K562 (cell line): ENCODE data around the gene LY6G6D. TPM values are rescaled to one million over a fixed set of nuclear protein-coding genes. Genes with fewer than 3 reads are reported as not detected.

Source experiments
- ATF3 ChIP-seq, 2 experiments: fragments of 450-650 bp in 1 of 2; sonication (generic) in 1 of 2; formaldehyde crosslinking in 1 of 2; IDR thresholded peaks in 1 of 2; conservative IDR thresholded peaks in 1 of 2; 2 replicates each; pipeline versions ENCODE4 v1.6.1 to v1.8.1; 2016 to 2023; ENCODE audit warnings: mild to moderate bottlenecking in 2 of 2, moderate library complexity in 2 of 2, inconsistent platforms in 1 of 2, missing genetic modification reagents in 1 of 2
- E2F1 ChIP-seq: sonication (generic); formaldehyde crosslinking; IDR thresholded peaks from 2 replicates; pipeline ENCODE4 v1.8.1; 2023; ENCODE audit warnings: mild to moderate bottlenecking, missing genetic modification reagents, moderate library complexity
- E2F3 ChIP-seq: fragments of 250-450 bp; sonication (Bioruptor Pico); IDR thresholded peaks from 2 replicates; pipeline ENCODE4 v1.4.0; 2020; ENCODE audit warnings: mild to moderate bottlenecking
- FOXA1 ChIP-seq: fragments of 450-650 bp; IDR thresholded peaks from 2 replicates; pipeline ENCODE4 v1.6.1; 2016; ENCODE audit warnings: mild to moderate bottlenecking, borderline replicate concordance
- GABPA ChIP-seq: fragments of 200-800 bp; sonication (Bioruptor generic); conservative IDR thresholded peaks from 2 replicates; pipeline ENCODE4 v1.6.1; 2016; ENCODE audit warnings: low read depth, missing genetic modification characterization, missing compliant biosample characterization
- GABPB1 ChIP-seq: sonication (generic); formaldehyde crosslinking; IDR thresholded peaks from 2 replicates; pipeline ENCODE4 v1.8.0; 2022; ENCODE audit warnings: mild to moderate bottlenecking, missing genetic modification reagents
- GTF2B ChIP-seq: IDR thresholded peaks from 2 replicates; pipeline ENCODE4 v1.6.1; 2011; ENCODE audit not compliant: insufficient read length; ENCODE audit errors: extremely low read depth
- HMGN3 ChIP-seq: IDR thresholded peaks from 2 replicates; pipeline ENCODE4 v1.6.1; 2011; ENCODE audit warnings: borderline replicate concordance, low read depth, mild to moderate bottlenecking, mixed read lengths, low read length; ENCODE audit not compliant: insufficient read length; ENCODE audit errors: extremely low read depth
- HSF4 ChIP-seq: fragments of 250-450 bp; sonication (Bioruptor Pico); IDR thresholded peaks from 2 replicates; pipeline ENCODE4 v2.1.2; 2022; ENCODE audit warnings: mild to moderate bottlenecking, moderate library complexity, borderline replicate concordance
- L3MBTL2 ChIP-seq: fragments of 450-650 bp; IDR thresholded peaks from 2 replicates; pipeline ENCODE4 v1.6.1; 2016; ENCODE audit warnings: mild to moderate bottlenecking, moderate library complexity
- MYC ChIP-seq, 2 experiments: fragments of 250-450 bp in 1 of 2; sonication (Bioruptor Pico) in 1 of 2; IDR thresholded peaks; 2 replicates each; pipeline versions ENCODE4 v1.5.1 to v1.6.1; 2012 to 2021; ENCODE audit warnings: low read depth in 2 of 2, borderline replicate concordance in 1 of 2, improper control_type of control experiment in 1 of 2, low read length in 1 of 2, mild to moderate bottlenecking in 1 of 2, moderate library complexity in 1 of 2
- RB1 ChIP-seq: fragments of 450-650 bp; IDR thresholded peaks from 2 replicates; pipeline ENCODE4 v1.6.1; 2017; ENCODE audit warnings: low read depth, mild to moderate bottlenecking
- RBBP5 ChIP-seq: fragments of 200-600 bp; sonication (generic); IDR thresholded peaks from 2 replicates; pipeline ENCODE4 v1.6.1; 2012; ENCODE audit warnings: borderline replicate concordance, mild to moderate bottlenecking, low read length, control low read depth, inconsistent platforms; ENCODE audit not compliant: insufficient read depth, poor library complexity, severe bottlenecking
- SETDB1 ChIP-seq: IDR thresholded peaks from one replicate; pipeline ENCODE4 v1.6.1; 2012; ENCODE audit warnings: low read length, control low read depth, inconsistent platforms
- STAT5B ChIP-seq: fragments of 250-450 bp; sonication (Bioruptor Pico); IDR thresholded peaks from 2 replicates; pipeline ENCODE4 v1.8.0; 2021; ENCODE audit warnings: mild to moderate bottlenecking, inconsistent platforms
- WHSC1 ChIP-seq: IDR thresholded peaks from one replicate; pipeline ENCODE4 v1.6.1; 2012; ENCODE audit warnings: low read length, control low read depth, inconsistent platforms
- ZBTB26 ChIP-seq: fragments of 450-650 bp; formaldehyde crosslinking; IDR thresholded peaks from 2 replicates; pipeline ENCODE4 v1.4.0; 2022; ENCODE audit warnings: missing genetic modification characterization
- ZKSCAN8 ChIP-seq: fragments of 200-800 bp; sonication (Bioruptor generic); IDR thresholded peaks from 2 replicates; pipeline ENCODE4 v1.6.1; 2016; ENCODE audit warnings: missing genetic modification characterization, missing compliant biosample characterization
- ZNF23 ChIP-seq: fragments of 250-450 bp; sonication (Bioruptor Pico); IDR thresholded peaks from 2 replicates; pipeline ENCODE4 v1.4.0; 2020; ENCODE audit warnings: mild to moderate bottlenecking
- ZNF24 ChIP-seq: fragments of 450-650 bp; IDR thresholded peaks from 2 replicates; pipeline ENCODE4 v1.6.1; 2016
- ZNF431 ChIP-seq: sonication (generic); formaldehyde crosslinking; IDR thresholded peaks from 2 replicates; pipeline ENCODE4 v1.8.0; 2022; ENCODE audit warnings: mild to moderate bottlenecking, missing genetic modification reagents
- ZNF444 ChIP-seq: fragments of 250-450 bp; sonication (Bioruptor Pico); IDR thresholded peaks from 2 replicates; pipeline ENCODE4 v1.4.0; 2020; ENCODE audit warnings: mild to moderate bottlenecking, moderate library complexity
- ZNF830 ChIP-seq: fragments of 250-450 bp; sonication (Bioruptor Pico); IDR thresholded peaks from 2 replicates; pipeline ENCODE4 v1.5.0; 2021; ENCODE audit warnings: mild to moderate bottlenecking
- ZSCAN32 ChIP-seq: fragments of 450-650 bp; formaldehyde crosslinking; IDR thresholded peaks from 2 replicates; pipeline ENCODE4 v1.4.0; 2020; ENCODE audit warnings: mild to moderate bottlenecking, moderate library complexity
- polyA plus RNA-seq, 8 experiments: library from polyadenylated mRNA; depleted of rRNA in 4 of 8; stranded (reverse) in 5 of 8; unstranded in 3 of 8; fragments of >200 nt; fragmentation: Nextera tagmentation in 2 of 8; fragmentation: Illumina TruSeq in 1 of 8; extraction: Ambion mirVana in 2 of 8; extraction: Trizol in 1 of 8; gene quantifications; 2 replicates each; pipeline versions ENCODE4 v1.2.1 to v1.2.3, GENCODE V29; 2011 to 2014; ENCODE audit warnings: inconsistent platforms in 1 of 8, missing spikeins in 1 of 8
- total RNA-seq, 7 experiments: library from RNA; depleted of rRNA in 6 of 7; stranded (reverse); fragments of >200 nt in 6 of 7; fragmentation: Illumina TruSeq in 2 of 7; extraction: Trizol in 2 of 7; gene quantifications; 2 replicates each; pipeline versions ENCODE4 v1.2.1 to v1.2.3, GENCODE V29; 2011 to 2021; ENCODE audit warnings: low replicate concordance in 1 of 7

Gene LY6G6D
- total and polyA plus RNA-seq, 9 of the 15 experiments (the other 6 are each of a cell fraction or from before 2014, with no cell fraction given): 0.30 to 0.38 TPM; not detected in 7

GRCh38 chr6:31665501-31666336 lies 49.4 kb upstream of the LY6G6D start, which contains the start of gene CSNK2B (continued):
- TF ChIP-seq RBBP5 (peak; percentile 98), E2F1 (peak; percentile 2; the same call in 1 of the 2 replicates), E2F3 (CRISPR knock-in tag) (peak; percentile 64; the same call in 1 of the 2 replicates), FOXA1 (no peak), ZNF23 (CRISPR knock-in tag) (no peak), HSF4 (CRISPR knock-in tag) (no peak), ZNF444 (CRISPR knock-in tag) (peak; percentile 34; the same call in 1 of the 2 replicates), GABPA (no peak), ZKSCAN8 (CRISPR knock-in tag) (no peak), L3MBTL2 (no peak), GABPB1 (CRISPR knock-in tag) (peak; percentile 96), RB1 (no peak), ZNF830 (CRISPR knock-in tag) (no peak; the same call in 1 of the 2 replicates), HMGN3 (no peak), WHSC1 (no peak), STAT5B (CRISPR knock-in tag) (no peak), ZNF431 (CRISPR knock-in tag) (peak; percentile 75), MYC (IDR thresholded peaks at IDR 0.05; ENCODE audit: low read depth, low read length) (peak; percentile 65), MYC (CRISPR knock-in tag; IDR thresholded peaks at IDR 0.05; ENCODE audit: borderline replicate concordance, low read depth) (no peak), GTF2B (no peak), ZBTB26 (CRISPR knock-in tag) (0 out of 2 replicates have a peak, but pooled peaks have one; percentile 18), SETDB1 (peak; percentile 21), ATF3 (IDR thresholded peaks at IDR 0.05) (no peak), ATF3 (CRISPR knock-in tag; conservative IDR thresholded peaks at IDR 0.05) (no peak), ZSCAN32 (CRISPR knock-in tag) (peak; percentile 65), ZNF24 (peak; percentile 19; the same call in 1 of the 2 replicates)
